Hematopoietic multipotent progenitor cell treated with erythropoietin and hydrocortisone succinate and interleukin-3 and kit ligand, for 17 days (in vitro differentiated cells): ENCODE data around the gene HDAC4.

ENCODE experiments used
- DNase-seq: peaks from one replicate; pipeline ENCODE4 v3.0.0-alpha.2; 2015; ENCODE audit warnings: low spot score

HDAC4 gene

DNA sequence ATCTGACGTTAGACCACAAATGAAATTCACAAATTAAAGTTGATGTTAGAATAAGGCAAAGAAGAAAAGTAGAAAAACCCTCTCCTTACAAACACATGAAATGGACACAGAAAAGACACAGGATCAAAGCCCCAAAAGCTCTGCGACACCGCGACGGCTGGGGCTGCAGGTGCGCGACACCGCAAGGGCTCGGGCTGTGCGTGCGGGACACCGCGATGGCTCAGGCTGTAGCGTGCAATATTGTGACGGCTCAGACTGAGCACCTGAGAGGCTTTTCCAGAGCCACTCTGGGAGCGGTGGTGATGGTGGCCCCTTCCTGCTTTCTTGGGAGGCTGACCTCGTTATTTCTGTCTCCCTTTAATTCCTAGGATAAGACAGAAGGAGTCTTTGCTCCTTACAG, 296.0 kb downstream of the HDAC4 start:
- DNase-seq = no peak

GRCh38 chr2:239103125-239104098, 297.4 kb downstream of the HDAC4 start:
- DNase-seq = no peak

DNA sequence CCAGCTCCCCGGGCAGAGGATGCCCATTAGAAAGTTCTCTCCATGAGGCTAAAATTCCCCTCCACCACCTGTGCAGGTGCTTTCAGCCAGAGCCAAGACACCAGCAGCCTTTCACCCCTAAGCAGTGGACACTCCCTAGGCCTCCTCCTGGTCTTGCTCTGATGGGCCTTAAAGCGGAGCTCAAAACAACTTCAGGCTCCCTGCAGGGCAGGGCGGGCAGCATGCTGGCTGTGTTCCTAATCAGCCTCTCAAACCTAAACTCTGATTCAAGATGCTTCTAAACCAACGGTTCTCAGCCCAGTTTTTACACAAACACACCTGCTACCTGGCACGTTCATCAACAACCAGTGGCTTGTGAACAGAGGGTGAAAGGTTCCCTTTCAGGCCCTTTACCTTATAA, 298.6 kb downstream of the HDAC4 start:
- DNase-seq = no peak

GRCh38 chr2:239101807-239102206, 299.0 kb downstream of the HDAC4 start:
- no peak for DNase-seq

GRCh38 chr2:239101071-239101470, 299.7 kb downstream of the HDAC4 start:
- no peak for DNase-seq

DNA sequence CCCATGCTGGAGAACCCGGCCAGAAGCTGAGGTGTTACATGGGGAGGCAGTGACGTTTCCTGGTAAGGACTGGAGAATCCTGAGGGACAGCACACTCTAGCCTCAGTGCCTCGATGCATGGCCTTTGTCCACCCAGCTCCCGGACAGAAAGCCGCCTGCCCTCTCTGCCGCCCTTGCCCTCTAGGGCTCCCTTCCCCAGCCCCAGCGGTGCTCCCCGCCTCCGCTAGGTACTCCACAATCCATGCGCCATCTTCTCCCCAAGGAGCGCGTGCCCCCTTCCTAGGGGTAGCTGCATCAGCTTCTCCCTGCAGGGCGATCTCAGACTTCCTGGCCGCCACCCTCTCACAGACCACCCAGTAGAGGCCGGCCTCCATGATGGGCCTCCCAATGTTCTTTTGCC, 301.3 kb downstream of the HDAC4 start:
- no peak for DNase-seq

GRCh38 chr2:239098288-239098970, 302.4 kb downstream of the HDAC4 start:
- DNase-seq = no peak

DNA sequence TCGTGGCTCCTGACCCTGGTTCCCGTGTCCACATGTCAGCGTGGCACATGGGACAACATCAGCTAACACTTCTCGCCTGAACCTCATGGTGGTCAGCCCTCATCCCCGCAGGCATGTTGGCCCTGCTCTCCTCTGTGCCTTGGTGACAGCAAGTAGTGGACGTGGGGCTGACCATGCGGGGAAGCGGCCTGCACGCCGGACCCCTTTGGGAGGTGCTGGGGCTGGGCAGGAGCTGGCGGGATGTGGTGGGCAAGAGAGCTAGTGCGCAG, 303.5 kb downstream of the HDAC4 start:
- no peak for DNase-seq

DNA sequence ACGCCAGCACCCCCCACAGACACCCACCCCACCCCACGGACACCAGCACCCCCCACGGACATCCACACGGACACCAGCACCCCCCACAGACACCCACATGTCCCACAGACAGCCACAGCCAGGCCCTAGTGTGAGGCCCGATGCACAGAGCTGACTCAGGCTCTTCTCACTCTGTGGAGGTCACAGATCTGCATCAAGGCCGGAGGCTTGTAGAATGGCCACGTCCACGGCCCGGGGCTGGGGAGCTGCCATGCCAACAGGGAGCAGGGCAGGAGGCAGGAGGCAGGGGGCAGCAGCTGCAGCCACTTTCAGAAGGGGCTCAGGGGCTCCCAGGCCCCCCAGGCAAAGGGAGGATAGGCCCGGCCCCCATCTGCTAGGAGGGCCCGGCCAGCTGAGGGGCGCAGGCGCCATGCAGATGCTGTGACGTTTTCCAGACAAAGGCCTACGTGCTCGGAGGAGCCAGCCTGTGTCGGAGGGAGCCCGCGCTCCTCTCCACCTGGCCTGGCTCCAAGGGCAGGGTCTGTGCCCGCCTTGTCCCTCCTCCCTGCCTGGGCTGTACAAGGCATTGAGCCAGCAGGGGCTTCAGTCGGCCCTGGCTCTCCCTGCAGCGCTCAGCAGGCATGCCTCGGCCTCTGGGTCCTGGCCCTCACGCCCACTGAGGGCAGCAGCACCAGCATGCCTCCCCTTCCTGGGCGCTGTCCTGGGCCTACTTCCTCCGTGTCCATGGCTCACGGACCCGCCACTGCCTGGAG, 304.0 kb downstream of the HDAC4 start:
- no peak for DNase-seq

DNA sequence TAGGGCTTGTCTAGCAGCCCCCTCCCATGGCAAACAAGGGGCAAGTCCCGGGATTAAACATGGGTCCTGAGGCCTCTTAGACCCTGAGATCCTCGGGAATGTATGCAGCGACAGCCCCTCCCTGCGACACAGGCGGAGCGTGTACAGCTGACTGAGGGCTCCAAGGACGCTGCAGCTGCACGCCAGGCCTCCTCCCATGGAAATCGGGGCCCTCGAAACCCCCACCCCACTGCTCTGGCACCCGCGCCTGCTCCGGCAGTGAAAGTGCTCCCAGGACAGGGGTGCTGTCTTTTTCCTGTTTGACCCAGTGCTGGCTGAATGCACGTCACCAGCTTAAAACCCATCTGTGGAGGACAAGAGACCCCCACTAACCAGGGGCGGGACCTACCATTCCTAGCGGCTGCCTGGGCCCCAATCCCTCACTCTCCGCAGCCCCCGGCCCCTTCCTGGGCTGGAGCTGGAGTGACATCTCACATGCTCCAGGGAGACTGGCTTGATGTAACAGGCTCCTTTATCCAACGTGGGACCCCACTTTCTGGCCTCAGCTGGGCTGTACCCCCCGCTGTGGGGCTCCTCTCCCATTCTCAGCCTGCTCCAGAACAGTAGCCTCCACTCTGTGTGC, 305.2 kb downstream of the HDAC4 start:
- no peak for DNase-seq

DNA sequence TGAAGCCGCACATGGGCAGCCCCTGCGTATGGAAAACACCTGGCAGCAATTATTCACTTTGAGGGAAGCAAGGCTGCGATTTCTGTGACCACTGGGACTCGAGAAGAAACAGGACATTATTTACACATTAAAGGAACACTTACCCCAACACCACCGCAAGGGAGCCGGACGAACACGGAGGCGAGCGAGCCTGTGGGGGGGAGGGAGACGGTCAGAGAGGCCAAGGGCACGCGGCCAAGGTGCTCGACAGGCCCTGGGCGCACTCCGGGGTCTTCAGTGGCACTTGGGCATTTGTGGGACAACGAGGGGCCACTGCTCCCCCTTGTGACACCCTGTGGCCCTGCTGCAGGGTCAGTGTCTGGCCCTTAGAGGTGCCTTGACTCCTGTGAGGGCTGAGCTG, 306.0 kb downstream of the HDAC4 start:
- no peak for DNase-seq

DNA sequence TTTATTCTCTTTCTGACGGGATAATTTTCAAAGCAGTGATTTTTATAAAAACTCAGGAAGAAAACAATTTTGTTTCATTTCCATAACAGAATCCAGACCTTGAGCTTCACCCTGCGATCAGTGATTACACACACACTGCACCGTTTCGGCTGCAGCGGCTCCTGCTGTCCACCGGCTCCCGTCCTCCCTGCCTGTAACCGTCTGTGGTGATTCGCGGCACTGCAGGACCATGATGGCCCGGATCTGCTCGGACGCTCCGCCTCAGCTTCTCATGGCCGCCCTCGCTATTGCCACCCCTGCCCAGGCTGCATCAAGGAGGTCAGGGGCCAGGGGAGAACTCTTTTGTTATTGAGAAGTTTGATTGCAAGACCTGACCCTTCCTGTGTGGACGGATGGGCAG, 306.9 kb downstream of the HDAC4 start:
- DNase-seq = no peak

- no peak for DNase-seq
Observed at GRCh38 chr2:239093542-239093941, 307.3 kb downstream of the HDAC4 start.

DNA sequence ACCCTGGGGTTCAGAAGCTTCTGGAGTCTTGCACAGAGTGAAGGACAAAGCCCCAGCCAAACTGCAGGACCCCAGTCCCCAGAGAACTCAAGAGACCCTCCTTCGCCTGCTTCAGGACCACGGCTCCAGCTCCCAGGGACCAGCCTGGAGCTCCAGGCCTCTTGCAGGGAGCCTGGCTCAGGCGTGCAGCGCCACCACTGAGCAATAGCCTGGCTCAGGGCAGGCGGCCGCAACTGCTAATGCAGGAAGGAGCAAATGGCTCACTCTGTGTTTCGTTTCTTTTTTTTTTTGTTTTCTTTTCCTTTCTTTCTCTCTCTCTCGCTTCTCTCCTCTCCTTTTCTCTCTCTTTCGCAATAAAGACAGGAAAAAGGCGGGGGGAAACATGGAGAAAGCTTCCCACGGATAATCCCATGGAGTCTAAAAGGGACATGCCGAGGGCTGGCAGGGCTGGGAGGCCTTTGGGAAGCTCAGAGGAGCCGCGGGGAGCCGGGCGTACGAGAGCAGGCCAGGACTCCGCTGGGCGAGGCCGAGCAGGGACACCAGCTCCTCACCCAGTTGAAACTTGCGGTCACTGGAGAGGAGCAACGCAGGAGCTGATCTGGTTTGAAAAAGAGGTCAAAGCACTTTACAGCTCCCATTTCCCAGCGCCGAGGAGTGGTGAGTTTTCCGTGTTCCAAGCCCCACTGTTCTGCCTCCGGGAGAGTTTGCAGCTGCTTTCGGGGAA, 308.1 kb downstream of the HDAC4 start:
- DNase-seq = no peak

- DNase-seq = no peak
Observed at GRCh38 chr2:239089884-239090283, 310.9 kb downstream of the HDAC4 start.

- DNase-seq = no peak
Observed at GRCh38 chr2:239087046-239087710, 313.6 kb downstream of the HDAC4 start.

- DNase-seq = no peak
Observed at GRCh38 chr2:239086325-239087020, 314.3 kb downstream of the HDAC4 start.

DNA sequence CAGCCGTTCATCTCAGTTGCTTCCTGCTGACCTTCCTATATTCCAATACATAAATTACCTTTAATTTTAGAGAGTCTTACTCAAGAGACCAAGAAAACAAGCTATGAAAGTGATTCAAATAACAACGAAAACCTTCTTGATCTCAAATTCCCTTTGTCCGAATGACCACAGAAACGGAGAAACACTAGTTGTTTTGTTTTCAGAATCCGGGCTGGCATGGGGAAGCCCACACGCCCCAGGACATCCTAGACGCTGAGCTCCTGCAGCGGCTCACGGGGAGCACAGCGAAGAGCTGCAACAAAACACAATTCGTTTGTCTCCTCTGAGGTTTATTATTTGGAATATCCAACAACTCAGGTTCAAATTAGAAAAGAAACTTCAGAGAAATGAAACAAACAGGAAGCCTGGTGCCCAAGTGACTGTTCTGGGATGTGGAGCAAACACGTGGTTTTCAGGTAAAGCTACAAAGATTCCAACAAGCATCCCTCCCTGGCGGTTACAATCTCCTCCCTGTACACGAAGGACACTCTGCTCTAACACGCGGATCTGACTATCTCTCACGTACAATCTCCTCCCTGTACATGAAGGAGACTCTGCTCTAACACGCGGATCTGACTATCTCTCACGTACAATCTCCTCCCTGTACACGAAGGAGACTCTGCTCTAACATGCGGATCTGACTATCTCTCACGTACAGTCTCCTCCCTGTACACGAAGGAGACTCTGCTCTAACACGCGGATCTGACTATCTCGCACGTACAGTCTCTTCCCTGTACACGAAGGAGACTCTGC, 315.4 kb downstream of the HDAC4 start:
- no peak for DNase-seq

DNA sequence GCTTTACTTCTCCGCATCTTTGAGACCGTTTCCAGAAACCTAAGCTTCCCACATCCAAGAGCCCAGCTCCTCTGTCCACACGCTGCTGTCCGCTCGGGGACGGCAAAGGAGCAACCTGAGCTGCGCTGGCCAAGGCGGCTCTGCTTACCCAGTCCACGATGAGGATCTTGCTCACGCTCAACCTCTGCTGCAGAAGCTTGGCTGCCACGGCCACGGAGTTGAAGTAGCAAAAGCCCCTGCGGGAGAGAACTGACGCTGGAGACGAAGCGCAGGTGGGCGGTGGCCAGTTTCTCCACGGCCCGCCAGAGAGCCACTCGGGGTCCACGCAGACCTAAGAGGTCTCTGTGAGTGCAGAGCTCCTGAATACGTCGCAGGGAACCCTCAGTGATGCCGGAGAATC, 316.8 kb downstream of the HDAC4 start:
- no peak for DNase-seq

GRCh38 chr2:239082425-239082824, 318.4 kb downstream of the HDAC4 start:
- DNase-seq = no peak
